GM19395 (cell line): ENCODE results near the gene PKD1.

ENCODE experiments used
- ATAC-seq: cut with Tn5 transposase; IDR thresholded peaks from one replicate; pipeline ENCODE4 v1.9.1; 2021; ENCODE audit warnings: mild to moderate bottlenecking, moderate library complexity; ENCODE audit not compliant: unreplicated experiment

Gene PKD1

GRCh38 chr16:2170587-2171435 is 35.1 kb upstream of the PKD1 start:
- no peak for ATAC-seq

GRCh38 chr16:2170080-2170479 is 34.4 kb upstream of the PKD1 start:
- no peak for ATAC-seq

- no peak for ATAC-seq
Observed at GRCh38 chr16:2167068-2167638, 31.5 kb upstream of the PKD1 start.

- ATAC-seq, result no peak
Observed at GRCh38 chr16:2166263-2167067, 30.8 kb upstream of the PKD1 start.

- no peak for ATAC-seq
Observed at GRCh38 chr16:2165861-2166260, 30.2 kb upstream of the PKD1 start.

- ATAC-seq, result no peak
Observed at GRCh38 chr16:2163211-2163881, 27.6 kb upstream of the PKD1 start.

GRCh38 chr16:2162676-2163118 is 27.0 kb upstream of the PKD1 start:
- no peak for ATAC-seq

- ATAC-seq, result no peak
Observed at GRCh38 chr16:2161911-2162310, 26.2 kb upstream of the PKD1 start.

- no peak for ATAC-seq
Observed at GRCh38 chr16:2160915-2161551, 25.3 kb upstream of the PKD1 start.

- no peak for ATAC-seq
Observed at GRCh38 chr16:2159175-2159838, 23.6 kb upstream of the PKD1 start.

GRCh38 chr16:2158262-2158638 is 22.6 kb upstream of the PKD1 start:
- ATAC-seq, result no peak

GRCh38 chr16:2157480-2158261 is 22.0 kb upstream of the PKD1 start:
- no peak for ATAC-seq

- no peak for ATAC-seq
Observed at GRCh38 chr16:2156849-2157224, 21.1 kb upstream of the PKD1 start.

- no peak for ATAC-seq
Observed at GRCh38 chr16:2155977-2156848, 20.5 kb upstream of the PKD1 start.

- ATAC-seq, result peak; percentile 86
Observed at GRCh38 chr16:2155091-2155950, 19.6 kb upstream of the PKD1 start, which contains the start of gene TRAF7. Gene TRAF7, plus strand, starts transcription at chr16:2155782. Its CDS starts 8,139 bp downstream, at chr16:2163921.

- ATAC-seq, result no peak
Observed at GRCh38 chr16:2154533-2155090, 18.9 kb upstream of the PKD1 start.
